Erythroblast (primary cell): ENCODE data around the gene B3GAT2.
"Not testable (repeated sequence)": the region's sequence is repeated elsewhere in the genome, so short reads cannot be mapped to it uniquely, and the experiment has no call there.

Experiments
- DNase-seq, 2 experiments: peaks; one replicate each; lab custom pipeline; 2025; lab: John Stamatoyannopoulos, UW
- GATA1 ChIP-seq: IDR thresholded peaks from 2 replicates; pipeline ENCODE4 v1.6.1; 2011; ENCODE audit warnings: low read depth, mild to moderate bottlenecking, control low read depth, low read length, moderate library complexity
- POLR2A ChIP-seq: IDR thresholded peaks from 2 replicates; pipeline ENCODE4 v1.6.1; 2011; ENCODE audit warnings: mild to moderate bottlenecking, low read length

Gene B3GAT2

GRCh38 chr6:70954750-70955149 lies 2.1 kb downstream of the B3GAT2 start:
- TF ChIP-seq POLR2A (no peak), GATA1 (no peak)
- no peak for DNase-seq

- TF ChIP-seq GATA1, result no peak
- no peak for TF ChIP-seq POLR2A
These were observed 2.7 kb downstream of the B3GAT2 start for GRCh38 chr6:70954176-70954575.

GRCh38 chr6:70952608-70953165 lies 4.2 kb downstream of the B3GAT2 start:
- TF ChIP-seq POLR2A, result no peak
- no peak for TF ChIP-seq GATA1
- no peak for DNase-seq

More at GRCh38 chr6:70954176-70954575, 2.7 kb downstream of the B3GAT2 start:
- no peak for DNase-seq

GRCh38 chr6:70944321-70944720 lies 12.5 kb downstream of the B3GAT2 start:
- DNase-seq, result not testable (repeated sequence)

- DNase-seq, result no peak
- TF ChIP-seq POLR2A (no peak), GATA1 (no peak)
These were observed 23.0 kb downstream of the B3GAT2 start for GRCh38 chr6:70933853-70934252.

- TF ChIP-seq GATA1, result no peak
- TF ChIP-seq POLR2A, result no peak
- no peak for DNase-seq
These were observed 51.1 kb downstream of the B3GAT2 start for GRCh38 chr6:70905742-70906141.

- TF ChIP-seq GATA1, result no peak
- DNase-seq, result no peak
These were observed 53.0 kb downstream of the B3GAT2 start for GRCh38 chr6:70903665-70904452.

- DNase-seq, result no peak
- no peak for TF ChIP-seq POLR2A
- TF ChIP-seq GATA1, result no peak
These were observed 55.5 kb downstream of the B3GAT2 start for GRCh38 chr6:70901324-70901723.

GRCh38 chr6:70900047-70900446 lies 56.8 kb downstream of the B3GAT2 start:
- TF ChIP-seq GATA1 (no peak), POLR2A (no peak)
- DNase-seq, result no peak

GRCh38 chr6:70894001-70894400 lies 62.9 kb downstream of the B3GAT2 start:
- DNase-seq, result no peak
- no peak for TF ChIP-seq POLR2A

GRCh38 chr6:70889270-70889669 lies 67.6 kb downstream of the B3GAT2 start:
- TF ChIP-seq POLR2A (no peak), GATA1 (no peak)
- no peak for DNase-seq

- DNase-seq, result no peak
These were observed 70.2 kb downstream of the B3GAT2 start for GRCh38 chr6:70886661-70887060.

GRCh38 chr6:70886071-70886470 lies 70.8 kb downstream of the B3GAT2 start:
- no peak for DNase-seq
- TF ChIP-seq POLR2A (no peak), GATA1 (no peak)

More at GRCh38 chr6:70886661-70887060, 70.2 kb downstream of the B3GAT2 start:
- TF ChIP-seq POLR2A, result no peak
- no peak for TF ChIP-seq GATA1

- no peak for TF ChIP-seq POLR2A
- no peak for TF ChIP-seq GATA1
- DNase-seq, result peak; percentile 46 to 68
These were observed 72.5 kb downstream of the B3GAT2 start for GRCh38 chr6:70884074-70884983.
